ENCODE results near the gene HYAL2. TPM values are rescaled to one million over a fixed set of nuclear protein-coding genes. Genes with fewer than 3 reads are reported as not detected.
A peak's percentile ranks its signal among the peaks of the same experiment; 100 is the strongest.

HYAL2 gene
- total and polyA plus RNA-seq, 9 of the 15 experiments (the other 6 are each of a cell fraction or from before 2014, with no cell fraction given), result 0.36 to 22.7 (median 11.4) TPM; not detected in 1

- TF ChIP-seq, protein P1, sequence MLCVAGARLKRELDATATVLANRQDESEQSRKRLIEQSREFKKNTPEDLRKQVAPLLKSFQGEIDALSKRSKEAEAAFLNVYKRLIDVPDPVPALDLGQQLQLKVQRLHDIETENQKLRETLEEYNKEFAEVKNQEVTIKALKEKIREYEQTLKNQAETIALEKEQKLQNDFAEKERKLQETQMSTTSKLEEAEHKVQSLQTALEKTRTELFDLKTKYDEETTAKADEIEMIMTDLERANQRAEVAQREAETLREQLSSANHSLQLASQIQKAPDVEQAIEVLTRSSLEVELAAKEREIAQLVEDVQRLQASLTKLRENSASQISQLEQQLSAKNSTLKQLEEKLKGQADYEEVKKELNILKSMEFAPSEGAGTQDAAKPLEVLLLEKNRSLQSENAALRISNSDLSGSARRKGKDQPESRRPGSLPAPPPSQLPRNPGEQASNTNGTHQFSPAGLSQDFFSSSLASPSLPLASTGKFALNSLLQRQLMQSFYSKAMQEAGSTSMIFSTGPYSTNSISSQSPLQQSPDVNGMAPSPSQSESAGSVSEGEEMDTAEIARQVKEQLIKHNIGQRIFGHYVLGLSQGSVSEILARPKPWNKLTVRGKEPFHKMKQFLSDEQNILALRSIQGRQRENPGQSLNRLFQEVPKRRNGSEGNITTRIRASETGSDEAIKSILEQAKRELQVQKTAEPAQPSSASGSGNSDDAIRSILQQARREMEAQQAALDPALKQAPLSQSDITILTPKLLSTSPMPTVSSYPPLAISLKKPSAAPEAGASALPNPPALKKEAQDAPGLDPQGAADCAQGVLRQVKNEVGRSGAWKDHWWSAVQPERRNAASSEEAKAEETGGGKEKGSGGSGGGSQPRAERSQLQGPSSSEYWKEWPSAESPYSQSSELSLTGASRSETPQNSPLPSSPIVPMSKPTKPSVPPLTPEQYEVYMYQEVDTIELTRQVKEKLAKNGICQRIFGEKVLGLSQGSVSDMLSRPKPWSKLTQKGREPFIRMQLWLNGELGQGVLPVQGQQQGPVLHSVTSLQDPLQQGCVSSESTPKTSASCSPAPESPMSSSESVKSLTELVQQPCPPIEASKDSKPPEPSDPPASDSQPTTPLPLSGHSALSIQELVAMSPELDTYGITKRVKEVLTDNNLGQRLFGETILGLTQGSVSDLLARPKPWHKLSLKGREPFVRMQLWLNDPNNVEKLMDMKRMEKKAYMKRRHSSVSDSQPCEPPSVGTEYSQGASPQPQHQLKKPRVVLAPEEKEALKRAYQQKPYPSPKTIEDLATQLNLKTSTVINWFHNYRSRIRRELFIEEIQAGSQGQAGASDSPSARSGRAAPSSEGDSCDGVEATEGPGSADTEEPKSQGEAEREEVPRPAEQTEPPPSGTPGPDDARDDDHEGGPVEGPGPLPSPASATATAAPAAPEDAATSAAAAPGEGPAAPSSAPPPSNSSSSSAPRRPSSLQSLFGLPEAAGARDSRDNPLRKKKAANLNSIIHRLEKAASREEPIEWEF (CRISPR knock-in tag; IDR thresholded peaks at IDR 0.05), result no peak
- no peak for TF ChIP-seq ZNF512 (tag; IDR thresholded peaks at IDR 0.05)
- no peak for TF ChIP-seq SRSF9 (IDR thresholded peaks at IDR 0.05; ENCODE audit: borderline replicate concordance, low read depth, low read length)
- no peak for TF ChIP-seq RBM34 (IDR thresholded peaks at IDR 0.05; ENCODE audit: borderline replicate concordance, insufficient read depth, low read length)
- TF ChIP-seq CBFA2T3 (IDR thresholded peaks at IDR 0.05), result no peak
- no peak for TF ChIP-seq POLR2AphosphoS5 (IDR thresholded peaks at IDR 0.05; ENCODE audit: control insufficient read depth, insufficient read depth, low read depth, low read length)
- peak; percentile 74 for TF ChIP-seq POLR2G (IDR thresholded peaks at IDR 0.05; ENCODE audit: low read depth, low read length)
- TF ChIP-seq RHOXF2B (CRISPR knock-in tag; conservative IDR thresholded peaks at IDR 0.05), result no peak
- no peak for TF ChIP-seq ZNF436 (CRISPR knock-in tag; IDR thresholded peaks at IDR 0.05)
- TF ChIP-seq STAG1 (CRISPR knock-in tag; IDR thresholded peaks at IDR 0.05; ENCODE audit: borderline replicate concordance), result no peak
- no peak for TF ChIP-seq STAT5A (IDR thresholded peaks at IDR 0.05; ENCODE audit: borderline replicate concordance, low read length)
- no peak for TF ChIP-seq ZKSCAN8 (CRISPR knock-in tag; IDR thresholded peaks at IDR 0.05)
- no peak for TF ChIP-seq IFI16 (CRISPR knock-in tag; IDR thresholded peaks at IDR 0.05)
- no peak for TF ChIP-seq ZNF41 (CRISPR knock-in tag; conservative IDR thresholded peaks at IDR 0.05)
- TF ChIP-seq, protein P2, sequence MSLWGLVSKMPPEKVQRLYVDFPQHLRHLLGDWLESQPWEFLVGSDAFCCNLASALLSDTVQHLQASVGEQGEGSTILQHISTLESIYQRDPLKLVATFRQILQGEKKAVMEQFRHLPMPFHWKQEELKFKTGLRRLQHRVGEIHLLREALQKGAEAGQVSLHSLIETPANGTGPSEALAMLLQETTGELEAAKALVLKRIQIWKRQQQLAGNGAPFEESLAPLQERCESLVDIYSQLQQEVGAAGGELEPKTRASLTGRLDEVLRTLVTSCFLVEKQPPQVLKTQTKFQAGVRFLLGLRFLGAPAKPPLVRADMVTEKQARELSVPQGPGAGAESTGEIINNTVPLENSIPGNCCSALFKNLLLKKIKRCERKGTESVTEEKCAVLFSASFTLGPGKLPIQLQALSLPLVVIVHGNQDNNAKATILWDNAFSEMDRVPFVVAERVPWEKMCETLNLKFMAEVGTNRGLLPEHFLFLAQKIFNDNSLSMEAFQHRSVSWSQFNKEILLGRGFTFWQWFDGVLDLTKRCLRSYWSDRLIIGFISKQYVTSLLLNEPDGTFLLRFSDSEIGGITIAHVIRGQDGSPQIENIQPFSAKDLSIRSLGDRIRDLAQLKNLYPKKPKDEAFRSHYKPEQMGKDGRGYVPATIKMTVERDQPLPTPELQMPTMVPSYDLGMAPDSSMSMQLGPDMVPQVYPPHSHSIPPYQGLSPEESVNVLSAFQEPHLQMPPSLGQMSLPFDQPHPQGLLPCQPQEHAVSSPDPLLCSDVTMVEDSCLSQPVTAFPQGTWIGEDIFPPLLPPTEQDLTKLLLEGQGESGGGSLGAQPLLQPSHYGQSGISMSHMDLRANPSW (CRISPR knock-in tag; IDR thresholded peaks at IDR 0.05), result no peak
- no peak for TF ChIP-seq SUPT5H (IDR thresholded peaks at IDR 0.05)
- TF ChIP-seq TAF1 (IDR thresholded peaks at IDR 0.05; ENCODE audit: control insufficient read depth, extremely low read depth, insufficient read depth, low read length, severe bottlenecking), result no peak
- TF ChIP-seq ZNF583 (CRISPR knock-in tag; IDR thresholded peaks at IDR 0.05), result no peak
- no peak for TF ChIP-seq TCF7 (IDR thresholded peaks at IDR 0.05; ENCODE audit: borderline replicate concordance)
- TF ChIP-seq MAFK (IDR thresholded peaks at IDR 0.05; ENCODE audit: low read length), result no peak
Observed at GRCh38 chr3:50358911-50359759, 36.6 kb upstream of the HYAL2 start, which contains the start of gene TMEM115 (continued).
